ENCODE data around the gene CTRB1. TPM values are rescaled to one million over a fixed set of nuclear protein-coding genes. Genes with fewer than 3 reads are reported as not detected.

The CTRB1 gene
- polyA plus RNA-seq, 3 donors from 2014 or later = not detected

DNA sequence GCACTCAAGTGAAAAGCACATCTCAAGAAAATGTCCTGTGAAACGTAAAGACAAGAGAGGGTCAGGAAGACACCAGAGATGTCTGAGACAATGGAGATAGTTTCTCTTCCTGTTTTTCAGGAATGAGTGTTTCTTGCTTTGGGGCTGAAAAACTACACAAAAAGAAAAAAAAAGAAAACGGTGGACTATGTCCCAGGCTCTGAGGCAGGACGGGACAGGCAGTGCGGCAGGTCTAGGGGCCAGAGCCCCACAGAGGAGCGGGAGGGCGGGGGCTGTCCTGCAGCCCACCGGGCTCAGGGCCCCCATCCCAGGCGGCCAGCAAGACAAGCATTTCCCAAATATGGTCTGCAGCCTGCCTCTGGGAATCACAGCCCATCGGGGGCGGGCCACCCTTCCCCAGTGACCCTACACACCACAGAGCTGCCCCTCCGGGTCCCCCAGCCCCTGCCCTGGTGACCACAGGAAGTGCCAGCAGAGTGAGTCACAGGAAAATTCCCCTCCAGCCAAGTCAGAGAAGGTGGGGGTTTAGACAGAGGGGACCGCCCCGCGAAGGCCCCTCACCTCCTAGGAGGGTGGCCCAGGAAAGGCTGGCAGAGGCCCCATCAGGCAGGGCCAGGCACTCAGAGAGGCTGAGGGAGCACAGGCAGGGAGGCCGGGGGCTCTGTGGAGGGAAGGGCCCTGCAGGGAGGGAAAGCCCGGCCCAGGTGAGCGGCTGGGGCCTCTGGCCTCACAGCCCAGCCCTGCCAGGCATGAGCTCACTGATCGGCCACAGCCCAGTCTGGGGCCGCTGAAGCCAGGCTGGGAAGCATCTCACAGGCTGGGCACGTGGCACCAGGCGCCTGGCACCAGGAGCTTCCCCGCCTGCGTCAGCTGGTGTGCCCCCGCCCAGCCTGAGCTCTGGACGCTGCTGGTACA, 26.3 kb downstream of the CTRB1 start:
- H3K9me3 Mint-ChIP-seq = no peaks in the 10 kb centered on the region
- H3K36me3 Mint-ChIP-seq = no peaks in the 10 kb centered on the region
- no peak for DNase-seq
- peak overlapping the region in 1 of 6 donors; percentile 49 for H3K27ac Mint-ChIP-seq
- peaks cover 2 to 11% (median 5%) of the 10 kb centered on the region in 3 donors for H3K27me3 Mint-ChIP-seq (ENCODE audit: low read depth in 3 of 3)
- H3K4me3 Mint-ChIP-seq = no peak overlapping the region
- H3K4me1 Mint-ChIP-seq = no peaks in the 10 kb centered on the region

GRCh38 chr16:75246504-75247205, 27.9 kb downstream of the CTRB1 start:
- H3K9me3 Mint-ChIP-seq = no peaks in the 10 kb centered on the region
- H3K4me1 Mint-ChIP-seq = peaks cover 0 to 4% of the 10 kb centered on the region in 2 donors
- DNase-seq = no peak
- no peaks in the 10 kb centered on the region for H3K36me3 Mint-ChIP-seq
- H3K27ac Mint-ChIP-seq = no peak overlapping the region
- H3K4me3 Mint-ChIP-seq = no peak overlapping the region
- H3K27me3 Mint-ChIP-seq (ENCODE audit: low read depth in 3 of 3) = peaks cover 2 to 11% (median 5%) of the 10 kb centered on the region in 3 donors

DNA sequence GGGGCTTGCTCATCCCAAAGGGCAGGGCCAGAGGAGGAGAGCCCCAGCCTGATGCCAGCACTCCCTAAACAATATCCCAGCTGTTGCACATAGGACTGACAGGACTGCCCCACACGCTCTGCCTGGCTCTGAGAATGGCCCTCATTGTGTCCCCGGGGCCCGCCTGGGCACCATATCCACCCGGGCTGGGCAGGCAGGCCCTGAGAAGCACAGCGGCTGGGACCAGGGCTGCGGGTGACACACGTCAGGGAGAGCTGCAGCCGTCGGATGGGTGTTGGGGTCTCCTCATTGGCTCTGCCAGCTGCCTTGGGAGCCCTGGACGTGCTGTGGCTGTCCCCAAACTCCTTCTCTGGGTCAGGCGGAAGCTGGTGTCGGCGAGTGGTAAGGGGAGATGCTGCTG, 28.5 kb downstream of the CTRB1 start:
- Mint-ChIP-seq H3K9me3 (no peaks in the 10 kb centered on the region), H3K36me3 (no peaks in the 10 kb centered on the region), H3K4me3 (no peak overlapping the region), H3K27ac (no peak overlapping the region), H3K27me3 (ENCODE audit: low read depth in 3 of 3) (peaks cover 2 to 12% (median 6%) of the 10 kb centered on the region in 3 donors), H3K4me1 (peaks cover 0 to 4% of the 10 kb centered on the region in 2 donors)
- DNase-seq = no peak

DNA sequence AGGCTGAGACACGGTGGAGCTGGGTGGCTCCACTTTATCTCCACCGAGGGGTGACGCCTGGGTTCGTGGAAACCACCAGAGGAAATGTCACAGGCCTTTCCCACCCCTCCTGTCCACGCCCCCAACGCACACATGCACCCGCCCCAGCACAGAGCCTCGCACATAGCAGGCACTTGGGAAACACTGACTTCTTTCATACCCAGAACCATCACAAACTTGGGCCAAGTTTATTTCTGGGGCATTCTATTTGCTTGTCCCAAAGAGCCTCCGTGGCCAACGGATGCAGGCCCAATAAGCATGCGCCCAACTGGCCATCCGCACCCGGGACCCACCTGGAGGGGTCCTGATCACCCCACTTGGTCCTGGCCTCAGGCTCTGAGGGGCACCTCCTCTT, 29.4 kb downstream of the CTRB1 start:
- Mint-ChIP-seq H3K27ac (no peak overlapping the region), H3K36me3 (no peaks in the 10 kb centered on the region), H3K4me1 (peaks cover 0 to 4% of the 10 kb centered on the region in 2 donors), H3K4me3 (no peak overlapping the region), H3K27me3 (ENCODE audit: low read depth in 3 of 3) (peaks cover 5 to 13% (median 6%) of the 10 kb centered on the region in 3 donors), H3K9me3 (no peaks in the 10 kb centered on the region)
- DNase-seq = no peak

DNA sequence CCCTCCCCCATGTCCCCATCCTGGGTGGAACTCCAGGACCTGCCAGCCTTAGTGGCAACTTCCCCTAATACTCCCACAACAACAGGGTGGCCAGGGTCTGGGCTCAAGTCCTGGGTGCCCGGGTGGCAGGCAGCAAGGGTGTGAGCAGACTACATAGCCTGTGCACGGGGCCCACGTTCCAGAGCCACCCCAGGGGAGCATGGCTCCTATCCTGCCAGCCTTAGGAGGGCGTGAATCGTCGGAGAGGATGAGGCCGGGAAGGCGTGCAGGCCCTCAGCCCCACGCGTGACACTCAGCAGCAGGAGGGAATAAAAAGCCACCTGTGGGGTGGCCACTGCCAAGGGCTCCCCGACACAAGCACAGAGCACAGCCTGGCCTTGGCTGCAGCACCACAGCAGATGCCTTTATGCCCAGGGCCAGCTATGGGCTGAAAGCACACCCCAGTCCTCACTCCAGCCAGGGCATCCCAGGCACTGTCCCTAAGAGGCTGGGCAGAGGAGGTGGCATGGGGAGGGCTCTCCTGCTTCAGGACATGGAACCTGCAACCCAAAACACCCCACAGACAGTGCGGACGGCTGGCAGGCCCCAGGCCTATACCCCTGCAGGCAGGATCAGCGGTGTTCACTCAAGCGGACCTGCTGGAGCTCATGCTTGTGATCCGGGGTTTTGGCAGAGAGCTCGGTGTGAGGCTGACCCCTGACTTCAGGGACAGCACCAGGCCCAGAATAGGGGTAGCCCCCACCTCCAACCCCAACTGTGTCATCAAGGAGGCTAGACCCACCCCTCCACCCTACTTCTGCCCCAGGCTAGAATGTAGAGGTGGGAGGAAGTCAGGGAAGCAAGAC, 30.0 kb downstream of the CTRB1 start:
- Mint-ChIP-seq H3K9me3 (no peaks in the 10 kb centered on the region), H3K4me3 (no peak overlapping the region), H3K4me1 (peaks cover 0 to 4% of the 10 kb centered on the region in 2 donors), H3K27me3 (ENCODE audit: low read depth in 3 of 3) (peaks cover 5 to 13% (median 8%) of the 10 kb centered on the region in 3 donors), H3K27ac (no peak overlapping the region), H3K36me3 (no peaks in the 10 kb centered on the region)
- no peak for DNase-seq

- H3K27me3 Mint-ChIP-seq (ENCODE audit: low read depth in 3 of 3) = peaks cover 5 to 11% (median 9%) of the 10 kb centered on the region in 3 donors
- H3K27ac Mint-ChIP-seq = no peak overlapping the region
- peaks cover 0 to 2% (median 0%) of the 10 kb centered on the region in 6 donors for H3K9me3 Mint-ChIP-seq
- DNase-seq = no peak
- peaks cover 0 to 4% of the 10 kb centered on the region in 2 donors for H3K4me1 Mint-ChIP-seq
- H3K4me3 Mint-ChIP-seq = no peak overlapping the region
- no peaks in the 10 kb centered on the region for H3K36me3 Mint-ChIP-seq
Observed at GRCh38 chr16:75249441-75249840, 30.7 kb downstream of the CTRB1 start.

GRCh38 chr16:75250089-75250808, 31.5 kb downstream of the CTRB1 start:
- no peak for DNase-seq
- Mint-ChIP-seq H3K4me3 (peak overlapping the region; percentile 10 to 46 (median 30)), H3K36me3 (no peaks in the 10 kb centered on the region), H3K4me1 (peaks cover 0 to 4% of the 10 kb centered on the region in 2 donors), H3K27me3 (ENCODE audit: low read depth in 3 of 3) (peaks cover 5 to 13% (median 11%) of the 10 kb centered on the region in 3 donors), H3K27ac (no peak overlapping the region), H3K9me3 (peaks cover 0 to 2% (median 0%) of the 10 kb centered on the region in 6 donors)

DNA sequence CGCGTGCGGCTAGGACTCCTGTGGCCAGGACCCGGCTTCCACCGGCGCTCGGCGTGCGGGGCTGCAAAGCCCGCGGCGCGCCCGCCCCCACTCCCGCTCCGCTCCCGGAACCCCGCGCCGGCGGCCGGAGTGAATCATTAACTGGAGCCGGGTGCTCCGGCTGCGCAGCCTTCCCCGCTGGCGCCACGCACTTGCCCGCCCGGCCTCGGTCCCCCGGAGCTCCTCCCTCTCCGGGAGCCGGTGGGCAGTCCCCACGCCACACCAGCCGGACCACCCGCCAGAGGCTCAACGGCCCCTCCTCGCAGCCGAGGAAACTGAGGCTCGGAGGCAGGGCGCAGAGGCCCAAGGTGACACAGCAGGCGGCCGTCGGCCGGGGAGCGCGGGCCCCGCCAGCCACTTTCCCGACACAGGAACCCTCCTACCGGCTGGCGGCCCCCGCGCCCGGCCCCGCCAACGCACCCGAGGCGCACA, 32.1 kb downstream of the CTRB1 start:
- Mint-ChIP-seq H3K9me3 (peaks cover 0 to 2% (median 0%) of the 10 kb centered on the region in 6 donors), H3K36me3 (no peaks in the 10 kb centered on the region), H3K4me3 (no peak overlapping the region), H3K4me1 (peaks cover 0 to 4% of the 10 kb centered on the region in 2 donors), H3K27ac (no peak overlapping the region), H3K27me3 (ENCODE audit: low read depth in 3 of 3) (peaks cover 5 to 16% (median 11%) of the 10 kb centered on the region in 3 donors)
- no peak for DNase-seq

- H3K27ac Mint-ChIP-seq = no peak within 1 kb of the TSS
- H3K27me3 Mint-ChIP-seq (ENCODE audit: low read depth in 3 of 3) = peaks cover 5 to 16% (median 10%) of the 10 kb centered on the region in 3 donors
- peak within 1 kb of the TSS in 4 of 5 donors; percentile 38 to 55 (median 44) for H3K4me3 Mint-ChIP-seq
- no peak for DNase-seq
- no peaks in the 10 kb centered on the region for H3K36me3 Mint-ChIP-seq
- H3K9me3 Mint-ChIP-seq = peaks cover 0 to 2% (median 0%) of the 10 kb centered on the region in 6 donors
- peaks cover 0 to 4% of the 10 kb centered on the region in 2 donors for H3K4me1 Mint-ChIP-seq
Observed at GRCh38 chr16:75251280-75252048, 32.7 kb downstream of the CTRB1 start, which contains the start of gene BCAR1. TSS of gene BCAR1 (minus strand) at chr16:75251624. CDS start at chr16:75251482, 142 bp downstream.

- H3K27ac Mint-ChIP-seq = no peak overlapping the region
- H3K4me3 Mint-ChIP-seq = peak overlapping the region in 4 of 5 donors; percentile 38 to 55 (median 44)
- no peaks in the 10 kb centered on the region for H3K36me3 Mint-ChIP-seq
- peaks cover 0 to 4% of the 10 kb centered on the region in 2 donors for H3K4me1 Mint-ChIP-seq
- H3K27me3 Mint-ChIP-seq (ENCODE audit: low read depth in 3 of 3) = peaks cover 3 to 12% (median 6%) of the 10 kb centered on the region in 3 donors
- peaks cover 0 to 2% (median 0%) of the 10 kb centered on the region in 6 donors for H3K9me3 Mint-ChIP-seq
- DNase-seq = no peak
Observed at GRCh38 chr16:75252049-75252864, 33.5 kb downstream of the CTRB1 start.
